Adrenal gland (tissue), 12 donors: Measurements from ENCODE around the gene DACT3. TPM values are rescaled to one million over a fixed set of nuclear protein-coding genes. Genes with fewer than 3 reads are reported as not detected.

Source experiments
- DNase-seq, 7 donors: peaks; one replicate each; pipeline ENCODE4 v3.0.0-alpha.2; 2019 to 2020
- H3K27ac ChIP-seq, 5 donors: fragments of 200-600 bp; sonication (generic) in 4 of 5; 1 replicate in 3 of 5; 2 replicates in 2 of 5; pipeline versions ENCODE4 v1.5.1 to v1.8.0; 2016 to 2020; ENCODE audit warnings: mild to moderate bottlenecking in 1 of 5
- H3K27me3 ChIP-seq: fragments of 200-600 bp; 2 replicates; pipeline ENCODE4 v1.8.0; 2021
- H3K36me3 ChIP-seq, 2 donors: fragments of 200-600 bp; replicated peaks in 1 of 2; 1 replicate in 1 of 2; 2 replicates in 1 of 2; pipeline versions ENCODE4 v1.5.1 to v1.8.0; 2018 to 2022
- H3K4me1 ChIP-seq, 2 donors: fragments of 200-600 bp; replicated peaks in 1 of 2; 1 replicate in 1 of 2; 2 replicates in 1 of 2; pipeline versions ENCODE4 v1.5.1 to v1.8.0; 2018 to 2021
- H3K4me3 ChIP-seq, 4 donors: fragments of 200-600 bp; sonication (generic) in 3 of 4; one replicate each; pipeline ENCODE4 v1.5.1; 2016 to 2018
- H3K9me3 ChIP-seq, 3 donors: fragments of 200-600 bp; sonication (generic) in 1 of 3; replicated peaks in 1 of 3; 1 replicate in 2 of 3; 2 replicates in 1 of 3; pipeline versions ENCODE4 v1.5.1 to v1.8.0; 2016 to 2021
- CTCF ChIP-seq, 6 experiments: fragments of 450-650 bp in 4 of 6; fragments of 200-600 bp in 2 of 6; sonication (generic) in 1 of 6; IDR thresholded peaks; 1 replicate in 5 of 6; 2 replicates in 1 of 6; pipeline versions ENCODE4 v1.5.1 to v1.8.0; 2016 to 2021; ENCODE audit warnings: antibody characterized with exemption in 6 of 6, mild to moderate bottlenecking in 2 of 6, moderate library complexity in 1 of 6
- POLR2A ChIP-seq, 2 donors: fragments of 450-650 bp; IDR thresholded peaks; one replicate each; pipeline ENCODE4 v1.6.1; 2017; ENCODE audit warnings: antibody characterized with exemption in 2 of 2, mild to moderate bottlenecking in 2 of 2, moderate library complexity in 1 of 2
- WGBS, 4 donors: extraction: QIAGEN DNeasy Blood & Tissue Kit in 2 of 4; methylation state at CpG; one replicate each; pipeline versions ENCODE4 v1.1.5 to v1.1.7; 2013 to 2017; 5-methylcytosine and 5-hydroxymethylcytosine counted together
- intact Hi-C, 2 donors: fragments of 100-400 bp; cut with DNase I; formaldehyde crosslinking; loops; one replicate each; pipeline versions ENCODE4 v1.14.1 to v1.15.0; 2022 to 2023
- polyA plus RNA-seq, 3 donors: library from polyadenylated mRNA; stranded (reverse); fragments of 200-250 nt in 2 of 3; fragments of 350-450 nt in 1 of 3; fragmentation: Illumina TruSeq in 1 of 3; extraction: RNeasy Lipid Tissue Mini Kit (QIAGEN cat#74804) in 1 of 3; gene quantifications; one replicate each; pipeline ENCODE4 v1.2.3, GENCODE V29; 2013 to 2014
- total RNA-seq, 9 donors: library from RNA; depleted of rRNA in 4 of 9; stranded (reverse); fragments of >200 nt in 4 of 9; fragments of 120-200 nt in 1 of 9; fragmentation: NEBNext Ultra II Directional in 1 of 9; extraction: Animal tissue kit (Norgen Biotek cat#: 25700) in 1 of 9; gene quantifications; one replicate each; pipeline versions ENCODE4 v1.1.0 to v1.2.4, GENCODE V29; 2013 to 2023
- donor health status: healthy with polysubstance abuse.
- donor health status: Bipolar disorder and iron deficiency.
- donor health status: DM: yes; HTN: yes; CAD: no.
- donor health status: DM: no; HTN: no; CAD: no.
- donor health status: DM: no; HTN: no; CAD: no.
- donor health status: DM: yes; HTN: yes; CAD: no.

DACT3 gene
- total and polyA plus RNA-seq, 12 donors = 1.7 to 9.8 (median 3.7) TPM

DNA sequence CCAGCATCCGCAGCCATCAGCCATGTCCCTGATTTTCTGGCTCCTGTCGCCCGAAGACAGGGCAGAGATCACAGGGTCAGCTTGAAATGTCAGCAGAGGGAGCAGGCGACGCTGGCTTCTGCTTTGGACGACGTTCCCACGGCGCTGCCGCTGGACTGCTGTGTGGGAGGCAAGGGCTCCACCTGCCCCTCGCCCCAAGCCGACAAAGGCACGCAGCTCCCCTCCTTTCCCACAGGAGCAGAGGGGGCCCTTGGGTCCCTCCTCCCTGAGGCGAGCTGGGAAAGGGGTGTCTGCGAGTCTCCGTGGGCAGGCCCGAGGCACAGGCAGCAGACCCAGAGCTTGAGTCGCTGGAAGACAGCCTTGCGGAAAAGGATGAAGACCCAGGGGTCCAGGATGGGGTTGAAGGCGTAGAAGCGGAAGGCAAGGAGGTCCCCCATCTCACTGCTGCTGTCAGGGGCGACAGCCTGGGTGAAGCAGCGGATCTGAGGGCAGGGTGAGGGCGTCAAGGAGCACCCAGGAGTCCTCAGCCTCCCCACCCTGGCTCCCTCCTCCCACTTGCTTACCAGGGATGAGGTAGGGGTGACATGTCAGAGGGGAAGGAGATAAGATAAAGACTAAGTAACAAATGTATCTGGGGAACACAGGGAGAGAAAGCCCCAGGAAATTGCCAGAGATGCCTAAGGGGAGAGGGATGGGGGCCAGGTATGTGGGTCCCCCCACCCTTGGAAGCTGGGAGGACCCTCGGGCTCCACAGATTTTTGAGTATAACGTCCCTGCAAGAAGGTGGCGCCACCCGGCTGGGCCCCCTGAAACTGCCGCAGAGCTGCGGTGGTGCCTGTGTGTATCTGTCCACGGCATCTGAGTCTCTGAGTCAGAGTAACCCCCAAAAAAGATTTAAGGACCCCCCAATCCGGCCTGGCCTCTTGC is 39.5 kb downstream of the DACT3 start:
- Histone ChIP-seq H3K4me3 (peak overlapping the region in 1 of 4 donors; percentile 10), H3K36me3 (no peaks in the 10 kb centered on the region), H3K27ac (peak overlapping the region in 3 of 5 donors; percentile 16 to 61 (median 47)), H3K9me3 (no peaks in the 10 kb centered on the region), H3K27me3 (no peaks in the 10 kb centered on the region), H3K4me1 (peaks cover 10 to 37% of the 10 kb centered on the region in 2 donors)
- no peak for TF ChIP-seq POLR2A (IDR thresholded peaks at IDR 0.05)
- no peak for TF ChIP-seq CTCF (IDR thresholded peaks at IDR 0.05)
- intact Hi-C loops = loop anchor here in 1 of 2 donors (10.0 kb wide), 1 partner anchor 203 kb away; no protein-coding TSS in a partner anchor
- DNase-seq = peak in 1 of 7 donors; percentile 20
- 61 to 78% (median 68%) methylated on average over 20 to 32 of the region's 32 CpGs for WGBS, 4 donors

- H3K4me3 ChIP-seq = no peak overlapping the region
- H3K4me1 ChIP-seq = peaks cover 2 to 30% of the 10 kb centered on the region in 2 donors
- H3K36me3 ChIP-seq = no peaks in the 10 kb centered on the region
- intact Hi-C loops = loop anchor here in 1 of 2 donors (10.0 kb wide), 1 partner anchor 204 kb away; no protein-coding TSS in a partner anchor
- TF ChIP-seq POLR2A (IDR thresholded peaks at IDR 0.05) (no peak), CTCF (IDR thresholded peaks at IDR 0.05) (no peak)
- H3K9me3 ChIP-seq = no peaks in the 10 kb centered on the region
- H3K27me3 ChIP-seq = no peaks in the 10 kb centered on the region
- peak overlapping the region in 1 of 5 donors; percentile 61 for H3K27ac ChIP-seq
- peak in 2 of 7 donors; percentile 20 to 21 for DNase-seq
- 60 to 75% (median 66%) methylated on average over 6 of the region's 6 CpGs for WGBS, 4 donors
These were observed 40.3 kb downstream of the DACT3 start for GRCh38 chr19:46620716-46621115.

GRCh38 chr19:46620267-46620666 is 40.7 kb downstream of the DACT3 start:
- Histone ChIP-seq H3K27me3 (no peaks in the 10 kb centered on the region), H3K27ac (peak overlapping the region in 1 of 5 donors; percentile 61), H3K4me1 (peaks cover 0 to 25% of the 10 kb centered on the region in 2 donors), H3K9me3 (no peaks in the 10 kb centered on the region), H3K36me3 (no peaks in the 10 kb centered on the region), H3K4me3 (no peak overlapping the region)
- 80 to 96% (median 86%) methylated on average over 2 to 3 of the region's 3 CpGs for WGBS, 4 donors
- TF ChIP-seq POLR2A (IDR thresholded peaks at IDR 0.05) (no peak), CTCF (IDR thresholded peaks at IDR 0.05) (no peak)
- peak in 2 of 7 donors; percentile 12 to 17 for DNase-seq
- intact Hi-C loops = loop anchor here in 1 of 2 donors (10.0 kb wide), 1 partner anchor 205 kb away; no protein-coding TSS in a partner anchor

GRCh38 chr19:46618670-46619231 is 42.2 kb downstream of the DACT3 start:
- Histone ChIP-seq H3K4me1 (peaks cover 0 to 24% of the 10 kb centered on the region in 2 donors), H3K27me3 (no peaks in the 10 kb centered on the region), H3K9me3 (no peaks in the 10 kb centered on the region), H3K27ac (peak overlapping the region in 2 of 5 donors; percentile 37 to 38), H3K36me3 (no peaks in the 10 kb centered on the region), H3K4me3 (no peak overlapping the region)
- TF ChIP-seq POLR2A (IDR thresholded peaks at IDR 0.05) = no peak
- TF ChIP-seq CTCF (IDR thresholded peaks at IDR 0.05) = no peak
- DNase-seq = peak in 3 of 7 donors; percentile 11 to 24 (median 22)
- WGBS, 4 donors = 43 to 53% (median 47%) methylated on average over 6 to 9 of the region's 9 CpGs
- intact Hi-C loops = no loop called here
